Measurements from ENCODE around the gene LRMDA. TPM values are rescaled to one million over a fixed set of nuclear protein-coding genes. Genes with fewer than 3 reads are reported as not detected.

Gene LRMDA
- polyA plus RNA-seq, 2 of the 4 experiments (the other 2 are of a cell fraction): 4.6 to 5.2 TPM

GRCh38 chr10:75994357-75995040, 563.1 kb downstream of the LRMDA start:
- H3K9me3 ChIP-seq: no peaks in the 10 kb centered on the region
- POLR2A ChIA-PET: no interaction called here
- no peak for FAIRE-seq
- H3K4me2 ChIP-seq: no peak overlapping the region
- no peak overlapping the region for H3K27ac ChIP-seq
- H3K4me3 ChIP-seq: no peak overlapping the region
- DNase-seq (ENCODE audit: low read depth in 1 of 2, low spot score in 1 of 2): no peak
- no peak for TF ChIP-seq SMC3 (IDR thresholded peaks at IDR 0.05)
- no peak for TF ChIP-seq MAX (IDR thresholded peaks at IDR 0.05)
- no peak for TF ChIP-seq ZC3H11A (IDR thresholded peaks at IDR 0.05)
- no peak for TF ChIP-seq KDM5A (IDR thresholded peaks at IDR 0.05)
- no peak for TF ChIP-seq ELK1 (IDR thresholded peaks at IDR 0.05; ENCODE audit: low read depth, low read length)
- no peak for TF ChIP-seq FOXS1 (CRISPR knock-in tag; IDR thresholded peaks at IDR 0.05)
- no peak for TF ChIP-seq TP53 (CRISPR knock-in tag; IDR thresholded peaks at IDR 0.05)
- no peak for TF ChIP-seq CBX2 (IDR thresholded peaks at IDR 0.05; ENCODE audit: borderline replicate concordance, low read depth)
- TF ChIP-seq ZNF302 (CRISPR knock-in tag; IDR thresholded peaks at IDR 0.05): no peak
- TF ChIP-seq MAZ (IDR thresholded peaks at IDR 0.05; ENCODE audit: borderline replicate concordance, low read depth, low read length): no peak
- TF ChIP-seq HES2 (IDR thresholded peaks at IDR 0.05): no peak
- no peak for TF ChIP-seq POLR2AphosphoS2 (conservative IDR thresholded peaks at IDR 0.05; ENCODE audit: low read length)
- no peak for TF ChIP-seq EHMT2 (IDR thresholded peaks at IDR 0.05; ENCODE audit: low read depth)
- no peak for TF ChIP-seq MAFK (IDR thresholded peaks at IDR 0.05; ENCODE audit: partially characterized antibody)
- ATAC-seq: no peak
- 80% methylated on average over 9 of the region's 9 CpGs for WGBS (ENCODE audit: missing lambda C conversion rate)
- no peaks in the 10 kb centered on the region for H3K4me1 ChIP-seq
- CTCF ChIA-PET: no interaction called here

GRCh38 chr10:75995041-75995430, 563.6 kb downstream of the LRMDA start:
- POLR2A ChIA-PET: no interaction called here
- Histone ChIP-seq H3K9me3 (no peaks in the 10 kb centered on the region), H3K27ac (no peak overlapping the region), H3K4me1 (no peaks in the 10 kb centered on the region), H3K4me2 (no peak overlapping the region), H3K4me3 (no peak overlapping the region)
- 74% methylated on average over 1 of the region's 1 CpG for WGBS (ENCODE audit: missing lambda C conversion rate)
- FAIRE-seq: no peak
- TF ChIP-seq MAX (IDR thresholded peaks at IDR 0.05): no peak
- no peak for TF ChIP-seq NPAS2 (CRISPR knock-in tag; IDR thresholded peaks at IDR 0.05; ENCODE audit: borderline replicate concordance)
- TF ChIP-seq CHD4 (IDR thresholded peaks at IDR 0.05; ENCODE audit: borderline replicate concordance): no peak
- no peak for TF ChIP-seq GATA3 (IDR thresholded peaks at IDR 0.05; ENCODE audit: borderline replicate concordance)
- TF ChIP-seq HOXB13 (CRISPR knock-in tag; IDR thresholded peaks at IDR 0.05; ENCODE audit: low read depth): no peak
- TF ChIP-seq RCOR1 (IDR thresholded peaks at IDR 0.05; ENCODE audit: low read depth, low read length): no peak
- no peak for TF ChIP-seq REST (IDR thresholded peaks at IDR 0.05)
- TF ChIP-seq KDM5A (IDR thresholded peaks at IDR 0.05): no peak
- TF ChIP-seq USF2 (IDR thresholded peaks at IDR 0.05): no peak
- TF ChIP-seq EHF (CRISPR knock-in tag; IDR thresholded peaks at IDR 0.05): no peak
- TF ChIP-seq ATOH8 (CRISPR knock-in tag; IDR thresholded peaks at IDR 0.05; ENCODE audit: low read depth): no peak
- no peak for TF ChIP-seq CHD2 (IDR thresholded peaks at IDR 0.05; ENCODE audit: low read length, partially characterized antibody)
- no peak for DNase-seq (ENCODE audit: low read depth in 1 of 2, low spot score in 1 of 2)
- CTCF ChIA-PET: no interaction called here
- ATAC-seq: no peak

Data from A549 (cell line).